ENCODE measurements around the gene CCNB2.
A peak's percentile ranks its signal among the peaks of the same experiment; 100 is the strongest.

Gene CCNB2

DNA sequence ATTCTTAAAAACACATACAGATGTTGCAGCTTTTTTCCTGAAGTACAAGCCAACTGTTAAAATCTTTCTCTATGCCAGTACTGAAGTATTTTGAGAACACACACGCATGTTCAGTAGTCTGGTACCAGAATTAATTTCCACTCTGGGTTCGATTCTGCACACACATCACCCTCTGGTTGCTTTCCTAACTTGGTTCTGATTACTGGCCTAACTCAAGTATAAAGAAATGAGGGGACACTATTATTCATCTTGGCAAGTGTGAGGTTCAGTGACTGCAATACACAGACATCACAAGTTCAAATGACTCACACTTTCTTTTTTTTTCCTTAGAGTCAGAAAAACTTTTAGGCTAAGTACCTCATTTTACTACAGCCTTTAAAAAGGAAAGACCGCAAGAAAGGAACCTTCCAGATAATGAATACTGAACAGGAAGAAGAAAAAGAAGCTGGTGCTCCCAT, 64.3 kb downstream of the CCNB2 start:
- DNase-seq, result peak; percentile 91 to 96

DNA sequence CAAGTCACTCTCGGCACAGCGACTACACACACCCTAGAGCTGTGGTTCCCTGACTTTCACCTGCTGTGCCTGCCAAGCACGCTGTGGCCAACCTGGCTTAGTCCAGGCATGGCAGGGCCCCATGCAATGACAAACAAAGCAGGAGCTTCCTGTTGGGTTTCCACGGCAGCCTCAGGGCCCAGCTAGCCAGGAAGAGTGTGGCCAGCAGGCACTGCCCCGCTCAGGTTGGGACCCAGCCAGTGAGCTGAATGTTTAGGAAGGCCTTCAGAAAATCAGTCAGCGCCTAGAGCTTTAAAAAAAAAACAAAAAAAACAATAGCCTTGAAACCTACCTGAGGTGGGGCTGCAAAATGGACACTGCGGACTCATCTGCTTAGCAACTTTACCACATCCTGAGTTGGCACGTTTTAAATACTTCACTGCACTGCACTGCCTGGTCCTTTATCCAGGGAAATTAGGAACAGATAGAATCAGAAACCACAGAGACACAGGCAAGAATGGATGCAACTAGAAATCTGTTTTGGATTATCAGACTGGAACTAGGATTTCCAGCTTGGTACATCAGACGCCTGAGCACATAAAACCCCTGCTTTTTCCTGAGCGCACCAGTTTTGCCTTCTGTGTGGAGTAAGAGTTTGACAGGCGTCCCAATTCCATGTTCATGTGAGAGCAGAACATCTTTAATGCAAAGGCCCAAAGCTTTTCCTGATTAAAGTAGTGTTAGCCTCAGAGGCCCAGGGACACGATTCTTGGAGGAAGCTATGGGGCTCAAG, 65.5 kb downstream of the CCNB2 start:
- DNase-seq, result no peak

DNA sequence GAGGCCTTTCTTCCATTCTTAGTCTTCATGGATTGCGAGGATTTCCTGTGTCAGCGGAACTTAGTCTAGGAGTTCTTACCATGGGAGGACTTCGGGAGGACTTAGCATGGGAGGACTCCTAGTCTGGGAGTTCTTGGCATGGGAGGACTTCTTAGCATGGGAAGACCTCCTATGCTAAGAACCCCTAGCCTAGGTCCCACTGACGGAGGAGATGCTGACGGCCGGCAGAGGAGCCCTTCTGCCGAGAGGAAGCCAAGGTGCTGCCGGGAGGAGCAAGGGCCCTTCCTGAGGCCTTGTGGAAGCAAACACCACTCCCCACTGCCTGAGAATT, 66.1 kb downstream of the CCNB2 start:
- no peak for DNase-seq

DNA sequence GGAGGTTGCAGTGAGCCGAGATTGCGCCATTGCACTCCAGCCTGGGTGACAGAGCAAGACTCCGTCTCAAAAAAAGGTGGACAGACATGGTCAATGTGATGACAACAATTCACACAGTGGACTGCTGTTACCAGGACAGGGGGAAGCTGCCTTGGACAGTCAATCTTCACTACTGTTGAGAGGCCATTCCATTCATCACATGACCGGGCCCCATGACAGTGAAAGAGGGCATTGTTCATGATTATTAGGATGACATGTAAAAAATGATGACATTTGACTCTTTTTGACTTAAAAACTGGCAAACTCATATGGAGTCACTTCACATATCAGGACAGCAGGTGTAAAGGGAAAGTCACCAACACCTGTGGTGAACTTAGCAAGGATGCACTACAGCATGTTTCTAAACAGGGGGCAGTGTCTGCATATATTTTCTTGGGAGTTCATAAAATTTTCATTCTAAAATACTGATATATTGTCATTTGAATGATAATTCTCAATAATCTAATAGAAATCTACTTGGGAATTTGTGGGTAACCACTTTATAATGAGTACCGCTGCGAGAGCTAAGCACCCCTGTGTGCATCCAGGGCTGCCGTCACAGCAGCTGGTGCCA, 67.4 kb downstream of the CCNB2 start:
- no peak for DNase-seq

DNA sequence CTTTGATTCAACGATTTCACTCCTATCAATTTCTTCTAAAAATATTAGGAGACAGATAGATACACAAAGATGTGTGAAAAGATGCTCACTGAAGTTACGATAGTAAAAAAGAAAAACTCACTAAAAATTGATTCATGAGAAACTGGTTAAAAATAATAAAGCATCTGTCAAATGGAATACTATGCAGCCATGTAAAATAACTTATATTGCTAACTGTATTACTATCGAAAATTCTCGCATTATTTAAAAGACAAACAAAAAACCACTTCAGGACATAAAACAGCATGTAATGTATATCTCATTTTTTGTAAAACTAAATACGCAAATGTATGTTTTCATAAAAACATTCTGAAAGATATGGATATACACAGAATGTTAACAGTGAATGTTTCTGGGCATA, 68.2 kb downstream of the CCNB2 start:
- no peak for DNase-seq

DNA sequence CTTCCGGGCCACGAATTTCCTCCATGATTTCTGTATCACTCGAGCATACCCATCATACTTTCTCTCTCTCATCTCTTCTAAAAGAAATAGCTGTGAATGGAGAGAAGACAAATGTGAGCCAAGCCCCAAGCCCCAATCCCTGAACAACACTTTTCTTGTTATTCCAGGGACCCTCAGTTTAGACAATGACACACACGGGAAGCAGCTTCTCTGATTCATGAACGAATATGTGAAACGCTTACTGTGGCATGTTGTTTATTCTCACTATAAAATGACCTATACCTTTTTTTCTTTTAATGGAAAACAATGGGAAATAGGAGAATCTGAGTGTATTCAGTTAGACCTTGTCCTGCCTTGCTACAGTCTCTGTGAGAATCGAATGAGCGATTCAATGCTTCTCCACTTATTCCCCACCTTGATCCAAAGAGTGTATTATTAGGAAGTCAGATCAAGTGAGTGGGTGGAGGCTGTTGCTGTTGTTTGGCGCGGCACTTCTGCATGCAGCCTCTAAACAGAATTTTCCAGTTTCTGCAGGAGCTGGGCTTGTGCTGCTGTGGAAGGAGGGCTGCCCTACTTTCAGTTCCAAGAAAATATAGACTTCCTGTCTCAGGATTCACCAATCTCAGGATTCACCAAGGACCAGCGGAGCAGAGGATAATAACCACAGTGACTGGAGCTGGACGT, 69.3 kb downstream of the CCNB2 start:
- peak; percentile 54 to 64 for DNase-seq

Data from inflammatory macrophage treated with lipopolysaccharide for 1 hour (primary cell).